Activated gamma-delta T cell (primary cell): ENCODE results near the gene ARID4B.
"Not testable (repeated sequence)": the region's sequence is repeated elsewhere in the genome, so short reads cannot be mapped to it uniquely, and the experiment has no call there.

Experiments used
- DNase-seq: peaks from one replicate; lab custom pipeline; 2025; lab: John Stamatoyannopoulos, UW

ARID4B gene

GRCh38 chr1:235268379-235269125, 59.4 kb downstream of the ARID4B start:
- no peak for DNase-seq

GRCh38 chr1:235266967-235267366, 61.0 kb downstream of the ARID4B start:
- no peak for DNase-seq

- DNase-seq: no peak
Observed at GRCh38 chr1:235266325-235266724, 61.7 kb downstream of the ARID4B start.

- no peak for DNase-seq
Observed at GRCh38 chr1:235265900-235266299, 62.1 kb downstream of the ARID4B start.

GRCh38 chr1:235264327-235264726, 63.7 kb downstream of the ARID4B start:
- DNase-seq: no peak

DNA sequence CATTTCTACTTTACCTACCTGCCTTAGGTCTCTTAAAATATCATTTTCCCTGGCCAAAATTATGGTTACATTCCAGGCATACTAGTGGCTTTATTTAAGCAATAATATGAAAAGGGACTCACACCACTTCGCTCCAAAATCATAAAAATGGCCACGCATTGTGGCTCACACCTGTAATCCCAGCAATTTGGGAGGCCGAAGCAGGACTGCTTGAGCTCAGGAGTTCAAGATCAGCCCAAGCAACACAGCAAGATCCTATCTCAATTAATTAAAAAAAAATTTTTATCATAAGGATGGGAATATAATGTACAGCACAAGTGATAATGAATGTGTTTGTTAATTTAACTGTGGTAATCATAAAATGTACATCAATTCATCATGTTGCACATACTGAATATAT, 65.4 kb downstream of the ARID4B start:
- no peak for DNase-seq

DNA sequence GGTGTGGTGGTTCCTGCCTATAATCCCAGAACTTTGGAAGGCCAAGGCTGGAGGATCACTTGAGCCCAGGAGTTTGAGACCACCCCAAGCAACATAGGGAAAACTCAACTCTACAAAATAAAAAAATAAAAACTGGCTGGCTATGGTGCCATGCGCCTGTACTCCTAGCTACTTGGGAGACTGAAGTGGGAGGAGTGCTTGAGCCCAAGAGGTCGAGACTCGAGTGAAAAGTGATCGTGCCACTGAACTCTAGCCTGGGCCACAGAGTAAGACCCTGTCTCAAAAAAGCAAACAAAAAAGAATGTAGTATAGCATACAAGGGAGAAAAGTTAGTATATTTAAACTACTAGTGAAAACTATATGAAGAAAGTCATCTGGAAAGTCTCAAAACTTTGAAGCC, 66.7 kb downstream of the ARID4B start:
- DNase-seq: no peak

GRCh38 chr1:235259133-235259778, 68.7 kb downstream of the ARID4B start:
- DNase-seq: no peak

- not testable (repeated sequence) for DNase-seq
Observed at GRCh38 chr1:235258068-235258467, 69.9 kb downstream of the ARID4B start.

GRCh38 chr1:235254721-235255120, 73.3 kb downstream of the ARID4B start:
- no peak for DNase-seq

- no peak for DNase-seq
Observed at GRCh38 chr1:235253219-235253962, 74.6 kb downstream of the ARID4B start.

DNA sequence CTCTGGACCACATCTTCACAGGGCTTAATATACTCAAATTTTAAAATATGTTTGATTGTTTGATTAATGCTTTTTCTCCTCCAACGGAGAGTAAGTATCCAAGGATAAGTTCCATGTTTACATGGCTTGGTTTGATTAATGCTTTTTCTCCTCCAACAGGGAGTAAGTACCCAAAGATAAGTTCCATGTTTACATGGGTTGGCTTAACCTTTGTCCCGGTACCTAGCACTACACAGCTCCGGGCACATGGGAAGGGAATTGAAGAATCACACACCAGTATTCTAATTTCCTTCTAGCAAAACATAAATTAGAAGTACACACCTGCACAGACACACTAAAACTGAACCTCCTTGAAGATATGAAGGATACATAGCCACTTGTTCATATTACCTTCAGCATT, 77.5 kb downstream of the ARID4B start:
- no peak for DNase-seq

DNA sequence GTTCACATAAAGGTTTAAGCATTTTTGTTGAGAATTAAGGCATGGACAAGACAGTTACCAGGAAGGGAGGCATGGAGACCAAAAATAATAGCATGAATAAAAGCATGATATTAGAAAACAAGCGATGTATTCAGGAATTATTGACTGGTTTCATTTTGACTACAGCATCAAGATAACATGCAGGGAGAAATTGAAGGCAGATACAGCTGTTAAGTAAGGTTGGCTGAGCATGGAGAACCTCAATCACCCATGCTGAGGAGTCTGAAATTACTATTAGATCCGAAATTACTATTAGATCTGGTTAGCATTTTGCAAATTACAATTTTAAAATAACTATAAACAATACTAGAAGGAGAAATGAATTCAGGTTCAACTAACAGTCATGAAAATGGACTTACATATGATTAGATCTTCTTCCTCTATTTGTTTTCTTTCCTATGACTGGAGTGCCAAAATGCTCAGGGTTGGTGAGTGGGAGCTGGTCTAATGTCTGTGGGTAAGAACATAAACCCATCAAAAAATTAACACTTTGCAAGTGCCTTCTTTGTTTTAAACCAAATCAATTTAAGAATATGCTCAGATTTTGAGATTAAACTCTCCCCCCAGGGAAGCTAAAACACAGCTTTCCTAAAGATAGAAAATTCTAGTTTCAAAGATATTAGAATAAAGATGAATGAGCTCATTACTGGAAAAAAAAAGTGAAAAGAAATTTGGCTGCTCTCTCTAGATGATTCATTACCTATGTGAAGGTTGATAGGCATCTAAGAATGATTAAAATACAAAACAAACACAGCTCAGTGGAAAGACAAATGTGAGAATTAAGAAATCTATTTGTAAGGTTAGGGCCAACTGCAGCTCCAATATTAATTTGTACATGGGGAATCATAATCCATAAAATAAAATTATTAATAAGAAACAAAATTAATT, 81.7 kb downstream of the ARID4B start:
- no peak for DNase-seq

- no peak for DNase-seq
Observed at GRCh38 chr1:235244974-235245592, 82.9 kb downstream of the ARID4B start.

DNA sequence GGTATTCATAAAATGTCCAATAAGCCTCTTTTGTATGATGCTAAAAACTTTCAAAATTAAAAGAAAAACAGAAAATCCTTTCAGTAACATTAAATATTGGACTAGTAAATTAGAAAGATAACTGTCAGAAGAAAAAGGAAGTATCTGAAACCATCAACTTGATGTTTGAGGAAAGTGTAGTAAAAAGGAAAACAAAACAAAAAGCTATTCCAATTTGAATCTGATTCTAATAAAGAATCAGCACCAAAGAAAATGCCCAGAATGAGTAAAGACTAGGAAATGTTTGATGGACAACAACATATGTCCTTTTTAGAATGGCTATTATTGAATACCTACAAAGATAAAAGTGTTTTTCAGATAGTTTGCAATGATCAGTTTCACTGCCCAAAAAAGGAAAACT, 87.0 kb downstream of the ARID4B start:
- no peak for DNase-seq

- DNase-seq: no peak
Observed at GRCh38 chr1:235239851-235240250, 88.1 kb downstream of the ARID4B start.

GRCh38 chr1:235238558-235238957, 89.4 kb downstream of the ARID4B start:
- DNase-seq: no peak

DNA sequence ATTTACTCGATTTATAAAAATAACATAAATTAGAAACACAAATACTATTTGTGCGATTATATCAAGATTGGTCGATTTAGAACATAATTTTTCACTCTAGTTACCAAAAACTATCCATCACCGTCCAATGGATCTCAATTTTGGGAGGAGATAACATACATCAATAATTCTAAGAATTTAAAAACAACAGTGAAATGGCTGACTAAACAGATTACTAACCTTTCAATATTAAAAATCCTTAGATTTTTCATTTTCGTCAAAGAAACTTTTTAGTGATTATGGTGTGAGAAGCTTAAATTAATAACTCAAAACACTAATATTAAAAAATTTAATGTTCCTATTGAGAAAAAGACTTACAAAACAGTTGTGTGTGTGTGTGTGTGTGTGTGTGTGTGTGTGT, 91.9 kb downstream of the ARID4B start:
- no peak for DNase-seq

GRCh38 chr1:235229868-235230267, 98.1 kb downstream of the ARID4B start:
- no peak for DNase-seq

DNA sequence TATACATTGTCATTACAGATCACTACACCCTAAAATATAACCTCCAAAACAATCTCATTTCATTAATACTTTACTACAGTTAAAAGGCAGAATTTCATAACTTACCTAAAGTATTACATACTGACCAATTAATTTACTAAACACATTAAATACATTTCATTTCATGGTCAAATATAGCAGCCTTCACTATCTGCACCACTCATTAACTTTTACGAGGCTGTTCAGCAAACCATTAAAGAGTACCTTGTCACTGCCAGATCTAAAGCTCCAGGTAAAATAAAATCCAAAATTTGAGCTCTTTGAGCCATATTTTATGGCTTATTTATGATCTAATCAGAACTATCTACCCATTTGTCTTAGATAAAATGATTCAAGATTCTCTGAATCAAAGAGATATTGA, 100.6 kb downstream of the ARID4B start:
- no peak for DNase-seq

DNA sequence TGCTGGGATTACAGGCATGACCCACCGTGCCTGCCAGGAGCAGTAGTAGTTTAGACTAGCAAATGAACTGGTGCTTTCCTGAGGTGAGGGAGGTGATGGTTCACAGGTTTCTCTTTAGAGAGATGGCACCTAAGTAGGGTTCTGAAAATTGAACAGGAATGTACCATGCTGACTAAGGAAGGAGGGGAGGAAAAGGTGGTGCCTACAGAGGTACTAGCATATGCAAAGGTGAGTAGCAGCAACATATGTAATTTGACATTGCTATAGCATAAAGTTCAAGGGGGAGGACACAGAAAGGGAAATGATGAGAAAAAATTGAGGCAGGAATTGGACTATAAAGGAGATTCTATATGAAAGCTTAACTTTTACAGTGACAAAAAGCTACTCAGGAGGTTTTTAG, 101.0 kb downstream of the ARID4B start:
- no peak for DNase-seq
